Measurements from ENCODE around the gene TAS2R1. TPM values are rescaled to one million over a fixed set of nuclear protein-coding genes. Genes with fewer than 3 reads are reported as not detected.

The TAS2R1 gene
- total and polyA plus RNA-seq, 10 of the 15 experiments (the other 5 are each of a cell fraction or from before 2014, with no cell fraction given), result not detected

- TF ChIP-seq ZBTB40 (IDR thresholded peaks at IDR 0.05; ENCODE audit: borderline replicate concordance) (no peak), CBX5 (IDR thresholded peaks at IDR 0.05; ENCODE audit: low read depth) (no peak)
Measured at GRCh38 chr5:9621379-9621903, 8.7 kb downstream of the TAS2R1 start (continued).

GRCh38 chr5:9619331-9620092 is 10.6 kb downstream of the TAS2R1 start:
- 20% methylated on average over 5 of the region's 5 CpGs for WGBS (ENCODE audit: insufficient coverage, insufficient replicate concordance, low lambda C conversion rate, missing lambda C conversion rate)
- RAD21 ChIA-PET (ENCODE audit: unreplicated experiment), result no interaction called here
- Histone ChIP-seq H3K27me3 (replicated peaks in 1 of 2; ENCODE audit: control insufficient read depth in 2 of 2, insufficient read depth in 2 of 2, low read length in 1 of 2) (no peaks in the 10 kb centered on the region), H2AFZ (ENCODE audit: control insufficient read depth, low read depth, low read length) (no peak overlapping the region), H3K9me3 (replicated peaks; ENCODE audit: control insufficient read depth, insufficient read depth, low read length) (no peaks in the 10 kb centered on the region), H4K20me1 (ENCODE audit: control insufficient read depth, insufficient read depth) (no peaks in the 10 kb centered on the region), H3K4me1 (ENCODE audit: control insufficient read depth, insufficient read depth, low read length) (no peaks in the 10 kb centered on the region), H3K36me3 (ENCODE audit: control insufficient read depth in 2 of 2, insufficient read depth in 2 of 2, low read length in 1 of 2) (no peaks in the 10 kb centered on the region), H3K79me2 (ENCODE audit: control insufficient read depth, insufficient read depth, low read length) (no peaks in the 10 kb centered on the region), H3K4me2 (ENCODE audit: control insufficient read depth, insufficient read depth) (no peak overlapping the region), H3K4me3 (no peak overlapping the region), H3K9ac (ENCODE audit: control insufficient read depth, insufficient read depth, low read length) (no peak overlapping the region), H3K27ac (ENCODE audit: control insufficient read depth, insufficient read depth) (no peak overlapping the region)
- in situ Hi-C loops (cut with MboI), result no loop called here
- intact Hi-C loops (cut with micrococcal nuclease; ENCODE audit: unreplicated experiment), result no loop called here
- no TSS peak for BruUV-seq (replicated peaks)
- TF ChIP-seq CREB1 (IDR thresholded peaks at IDR 0.05; ENCODE audit: low read depth), result no peak
- TF ChIP-seq BMI1 (IDR thresholded peaks at IDR 0.05; ENCODE audit: borderline replicate concordance), result no peak
- CTCF ChIA-PET, result no interaction called here
- ATAC-seq, result no peak
- SMC1A ChIA-PET (ENCODE audit: uncharacterized antibody, unreplicated experiment), result no interaction called here
- FAIRE-seq, result no peak
- POLR2A ChIA-PET, result interaction anchor here (0.6 kb wide), 1 partner anchor 56 kb away, joined by 3 read pairs; no protein-coding TSS in a partner anchor
- DNase-seq (ENCODE audit: low read depth, low spot score), result no peak
